ENCODE results near the gene SYNE1. TPM values are rescaled to one million over a fixed set of nuclear protein-coding genes. Genes with fewer than 3 reads are reported as not detected.

The SYNE1 gene
- total RNA-seq, 1 experiment from 2014 or later = 3.0 TPM

DNA sequence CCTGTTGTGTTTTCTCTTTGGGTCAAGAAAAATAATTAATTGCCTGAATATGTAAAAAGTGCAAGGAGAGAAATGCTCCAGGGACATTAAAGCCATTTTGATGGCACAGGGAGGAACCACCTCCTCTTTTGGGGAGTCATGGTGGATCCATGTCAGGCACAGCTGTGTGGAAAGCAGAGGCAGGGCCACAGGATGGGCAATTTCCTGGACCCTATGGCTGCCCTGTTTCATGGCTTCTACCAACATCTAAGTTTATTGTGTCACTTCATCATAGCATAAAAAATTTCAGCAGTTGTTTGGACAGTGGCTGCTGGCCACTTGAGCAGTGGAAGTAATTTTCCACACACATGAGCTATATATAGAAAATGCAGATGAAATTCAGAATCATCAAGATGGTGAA is 238.2 kb downstream of the SYNE1 start:
- no peaks in the 10 kb centered on the region for H3K79me2 ChIP-seq (ENCODE audit: insufficient read depth, low read length)
- H3K27ac Mint-ChIP-seq = no peak overlapping the region
- no peaks in the 10 kb centered on the region for H3K27me3 Mint-ChIP-seq (ENCODE audit: low read depth)
- TF ChIP-seq, protein P1, sequence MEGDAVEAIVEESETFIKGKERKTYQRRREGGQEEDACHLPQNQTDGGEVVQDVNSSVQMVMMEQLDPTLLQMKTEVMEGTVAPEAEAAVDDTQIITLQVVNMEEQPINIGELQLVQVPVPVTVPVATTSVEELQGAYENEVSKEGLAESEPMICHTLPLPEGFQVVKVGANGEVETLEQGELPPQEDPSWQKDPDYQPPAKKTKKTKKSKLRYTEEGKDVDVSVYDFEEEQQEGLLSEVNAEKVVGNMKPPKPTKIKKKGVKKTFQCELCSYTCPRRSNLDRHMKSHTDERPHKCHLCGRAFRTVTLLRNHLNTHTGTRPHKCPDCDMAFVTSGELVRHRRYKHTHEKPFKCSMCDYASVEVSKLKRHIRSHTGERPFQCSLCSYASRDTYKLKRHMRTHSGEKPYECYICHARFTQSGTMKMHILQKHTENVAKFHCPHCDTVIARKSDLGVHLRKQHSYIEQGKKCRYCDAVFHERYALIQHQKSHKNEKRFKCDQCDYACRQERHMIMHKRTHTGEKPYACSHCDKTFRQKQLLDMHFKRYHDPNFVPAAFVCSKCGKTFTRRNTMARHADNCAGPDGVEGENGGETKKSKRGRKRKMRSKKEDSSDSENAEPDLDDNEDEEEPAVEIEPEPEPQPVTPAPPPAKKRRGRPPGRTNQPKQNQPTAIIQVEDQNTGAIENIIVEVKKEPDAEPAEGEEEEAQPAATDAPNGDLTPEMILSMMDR (conservative IDR thresholded peaks at IDR 0.05) = no peak
- H3K4me3 Mint-ChIP-seq = no peak overlapping the region
- no peaks in the 10 kb centered on the region; the same call in 1 of the 2 replicates for H3K4me1 ChIP-seq (ENCODE audit: insufficient read depth, low read length)
- no peak overlapping the region for H2AFZ ChIP-seq (ENCODE audit: low read length)
- no peak overlapping the region for H3K4me2 ChIP-seq (ENCODE audit: insufficient read depth, insufficient read length, low read length)
- no peak overlapping the region for H3K23ac ChIP-seq (ENCODE audit: insufficient read length, low read depth, low read length)
- no peak overlapping the region for H3K56ac ChIP-seq (ENCODE audit: insufficient read length, low read depth, low read length)
- H4K5ac ChIP-seq (ENCODE audit: insufficient read length, low read depth, low read length) = no peak overlapping the region
- no peak overlapping the region for H2BK120ac ChIP-seq (ENCODE audit: low read depth, low read length, poor library complexity, severe bottlenecking)
- H2BK12ac ChIP-seq (ENCODE audit: insufficient read length, low read depth, low read length) = no peak overlapping the region
- H3T11ph ChIP-seq (ENCODE audit: low read length) = no peak overlapping the region
- H2BK20ac ChIP-seq (ENCODE audit: low read depth, low read length, poor library complexity, severe bottlenecking) = no peak overlapping the region
- H4K8ac ChIP-seq (replicated peaks; ENCODE audit: insufficient read length, low read depth, low read length) = no peak overlapping the region
- H3K79me1 ChIP-seq (ENCODE audit: insufficient read depth, low read depth, low read length, poor library complexity, severe bottlenecking) = no peaks in the 10 kb centered on the region
- no peaks in the 10 kb centered on the region for H3K36me3 Mint-ChIP-seq (ENCODE audit: insufficient read depth in 1 of 3, low read depth in 3 of 3)
- no peaks in the 10 kb centered on the region; a peak in 1 of 5 replicates for H3K9me3 Mint-ChIP-seq
- no peak overlapping the region for H3K18ac ChIP-seq (ENCODE audit: insufficient read length, low read depth, low read length)
- H3K4me1 Mint-ChIP-seq = peaks cover 5 to 9% of the 10 kb centered on the region in 2 experiments
- H3K14ac ChIP-seq (ENCODE audit: insufficient read depth, low read length) = no peak overlapping the region
- no peak overlapping the region for H3K4ac ChIP-seq (ENCODE audit: low read depth, low read length)
- no peaks in the 10 kb centered on the region for H3K9me3 ChIP-seq (ENCODE audit: control insufficient read depth, low read depth, low read length)
- H3K23me2 ChIP-seq (ENCODE audit: insufficient read length, low read depth, low read length, poor library complexity, severe bottlenecking) = no peaks in the 10 kb centered on the region
- H4K20me1 ChIP-seq (ENCODE audit: control insufficient read depth, insufficient read depth, insufficient read length) = no peaks in the 10 kb centered on the region
- no peak overlapping the region for H2BK15ac ChIP-seq (ENCODE audit: low read depth, low read length)
- no peak overlapping the region for H2BK5ac ChIP-seq (ENCODE audit: insufficient read length, low read length)
- H2AK5ac ChIP-seq (ENCODE audit: insufficient read length, low read length) = no peak overlapping the region
- H3K27me3 ChIP-seq (ENCODE audit: insufficient read depth, low read length) = no peaks in the 10 kb centered on the region
- no peak overlapping the region for H4K91ac ChIP-seq (ENCODE audit: insufficient read length, low read depth, low read length)
- DNase-seq = no peak
- H3K9ac ChIP-seq (ENCODE audit: extremely low read depth, insufficient read length, low read length) = no peak overlapping the region
- no peak overlapping the region for H3K27ac ChIP-seq (ENCODE audit: insufficient read length, low read depth, low read length)
